Superior temporal gyrus (tissue), 1 donor: ENCODE measurements around the gene XAGE2.
"Not testable (repeated sequence)": the region's sequence is repeated elsewhere in the genome, so short reads cannot be mapped to it uniquely, and the experiment has no call there.

Experiments used
- DNase-seq: peaks from one replicate; pipeline ENCODE4 v3.0.0-alpha.2; 2016; ENCODE audit errors: extremely low spot score

The XAGE2 gene, protein sequence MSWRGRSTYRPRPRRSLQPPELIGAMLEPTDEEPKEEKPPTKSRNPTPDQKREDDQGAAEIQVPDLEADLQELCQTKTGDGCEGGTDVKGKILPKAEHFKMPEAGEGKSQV

DNA sequence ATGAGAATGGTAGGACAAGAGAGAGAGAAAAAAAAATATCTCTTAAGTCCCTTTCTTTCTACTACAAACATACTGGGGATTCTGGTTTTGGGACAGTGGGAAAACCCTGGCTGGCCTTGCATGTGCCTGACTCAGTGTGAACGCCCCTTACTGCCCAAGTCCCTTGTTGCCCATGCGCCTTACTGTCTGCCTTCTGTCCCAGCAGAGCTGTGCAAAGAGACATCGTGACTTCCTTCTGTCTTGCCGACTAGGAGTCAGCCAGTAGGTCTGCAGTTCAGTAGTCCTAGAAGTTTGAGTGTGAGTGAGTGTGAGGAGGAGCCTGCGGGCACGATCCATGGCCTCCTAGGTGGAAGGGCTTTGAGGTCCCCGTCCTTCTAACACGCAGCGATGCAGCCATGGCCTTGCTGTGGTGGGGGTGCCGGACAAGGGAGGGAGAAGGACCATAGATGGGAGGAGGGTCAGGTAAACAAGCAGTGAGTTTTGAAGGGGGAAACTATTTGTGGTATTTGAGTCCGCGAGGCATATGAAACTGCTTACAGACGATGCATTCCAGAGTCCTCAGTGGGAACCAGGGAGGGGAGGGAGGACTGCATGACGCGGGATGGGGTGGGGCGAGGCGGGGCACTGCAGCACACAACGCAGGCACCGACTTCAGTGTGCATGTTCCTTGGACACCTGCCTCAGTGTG lies at the start of gene XAGE2:
XAGE2 (plus strand) TSS at position 654 of the 688 bp plus-strand sequence. CDS start 994 bp downstream, outside the sequence.
- DNase-seq: no peak

DNA sequence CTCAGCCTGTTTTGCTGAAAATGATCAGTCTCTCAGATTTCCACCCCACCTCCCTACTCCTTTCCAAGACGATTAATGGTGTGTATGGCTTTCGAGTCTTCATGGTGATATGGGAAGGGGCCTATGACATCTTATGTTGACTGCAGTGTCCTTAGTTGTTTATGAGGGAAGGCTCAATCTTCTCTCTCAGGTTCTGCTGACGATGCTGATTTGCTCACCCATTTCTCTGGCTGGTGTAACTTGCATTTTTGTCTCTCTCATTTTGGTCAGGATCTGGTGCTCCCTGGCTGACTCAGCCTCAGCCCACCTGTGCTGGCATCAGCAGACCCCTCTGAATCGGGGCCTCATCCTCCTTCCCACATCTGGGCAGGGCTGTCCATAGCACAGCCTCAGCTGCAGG lies 31.4 kb upstream of the XAGE2 start:
- no peak for DNase-seq

DNA sequence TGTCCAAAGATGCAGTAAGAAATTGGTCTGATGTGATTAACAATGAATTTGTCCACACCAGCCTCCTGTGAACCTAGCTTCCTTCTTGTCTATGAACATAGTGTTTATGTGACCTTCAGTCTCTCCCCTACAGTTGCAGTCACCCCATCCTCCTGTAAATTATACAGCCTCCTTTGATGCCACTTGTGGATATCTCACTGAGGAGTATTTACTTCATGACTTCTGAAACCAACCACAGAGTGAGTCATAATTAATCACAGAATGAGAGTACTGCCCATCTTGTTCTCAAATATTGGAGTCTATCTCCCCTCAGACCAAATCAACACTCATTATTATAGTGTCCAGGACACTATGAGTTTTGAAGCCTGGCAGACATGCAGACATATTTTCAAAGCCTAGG lies 27.3 kb upstream of the XAGE2 start:
- DNase-seq: no peak

DNA sequence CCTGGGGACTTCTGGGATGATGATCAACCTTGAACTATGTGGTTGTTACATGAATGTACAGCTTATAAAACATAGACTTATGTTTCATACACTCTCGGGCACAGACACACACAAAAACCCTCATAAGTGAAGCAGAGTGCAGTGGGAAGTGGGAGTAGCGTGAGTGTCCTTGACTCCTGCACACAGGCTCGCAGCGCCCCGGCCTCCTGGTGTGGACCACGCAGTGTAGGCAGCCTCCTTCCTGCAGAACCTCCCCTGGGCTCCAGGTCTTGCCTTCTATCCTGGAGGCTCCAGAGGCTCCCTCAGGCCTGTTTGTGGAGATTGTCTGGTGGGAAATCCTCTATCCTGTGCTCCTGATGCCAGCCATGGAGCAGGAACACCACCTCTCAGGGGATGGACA lies 25.7 kb upstream of the XAGE2 start:
- not testable (repeated sequence) for DNase-seq

DNA sequence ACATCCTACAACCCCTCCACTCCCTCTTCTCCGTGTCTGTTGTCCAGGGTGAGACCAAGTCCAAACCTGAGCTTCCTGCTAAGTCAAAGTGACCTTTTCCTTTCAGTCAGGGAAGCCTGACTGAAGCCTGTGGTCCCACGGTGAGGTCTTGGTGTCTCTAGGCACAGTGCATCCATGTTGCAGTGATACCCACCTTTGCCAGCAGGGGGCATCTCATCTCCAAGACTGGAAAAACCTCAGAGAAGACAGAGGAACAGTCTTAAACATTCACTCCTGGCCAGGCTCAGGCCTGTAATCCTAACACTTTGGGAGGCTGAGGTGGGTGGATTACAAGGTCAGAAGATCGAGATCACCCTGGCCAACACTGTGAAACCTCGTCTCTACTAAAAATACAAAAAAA lies 23.4 kb upstream of the XAGE2 start:
- not testable (repeated sequence) for DNase-seq

DNA sequence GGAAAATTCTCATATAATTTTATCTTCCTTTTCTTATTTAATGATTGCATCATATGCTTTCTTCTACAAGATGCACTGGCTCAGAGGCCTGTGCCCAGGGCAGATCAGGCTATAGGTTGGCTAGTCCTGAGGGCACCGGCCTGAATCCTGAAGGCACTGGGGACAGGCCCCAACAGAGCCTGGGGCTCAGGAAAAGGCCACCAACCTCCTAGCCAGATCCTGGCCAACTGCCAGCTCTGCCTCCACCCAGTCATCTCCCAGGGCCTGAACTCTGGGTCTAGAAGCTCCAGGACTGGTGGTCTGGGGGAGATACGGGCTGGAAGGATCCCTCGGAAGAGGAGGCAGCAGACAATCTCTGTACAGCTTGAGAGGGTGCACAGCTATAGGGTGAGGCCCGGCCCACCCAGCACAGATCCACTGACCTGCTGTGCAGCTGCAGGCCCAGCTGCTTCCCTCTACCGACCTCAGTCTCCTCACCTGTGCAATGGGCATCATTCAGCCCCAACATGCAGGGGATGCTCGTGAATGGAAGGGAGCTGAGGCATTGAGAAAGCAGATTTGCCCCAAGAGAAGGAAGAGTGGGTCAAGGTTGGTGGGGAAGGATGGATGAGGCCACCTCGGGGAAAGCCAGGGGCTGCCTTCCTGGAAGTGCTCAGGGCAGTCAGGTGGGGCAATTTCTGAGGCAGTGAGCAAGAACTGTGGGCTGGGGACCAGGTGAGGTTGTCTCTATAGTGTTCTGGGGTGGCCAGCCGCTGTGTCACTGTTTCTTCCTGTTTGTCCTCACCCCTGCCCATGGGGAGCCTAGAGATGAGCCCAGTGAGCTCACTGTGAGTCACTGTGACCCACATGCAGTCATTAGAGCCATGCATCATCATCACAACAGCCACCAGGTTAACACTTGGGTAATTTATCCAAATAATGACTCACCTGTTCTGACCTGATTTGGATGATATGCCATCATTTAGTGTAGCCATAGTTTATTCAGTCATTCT lies 22.4 kb upstream of the XAGE2 start:
- DNase-seq: no peak

DNA sequence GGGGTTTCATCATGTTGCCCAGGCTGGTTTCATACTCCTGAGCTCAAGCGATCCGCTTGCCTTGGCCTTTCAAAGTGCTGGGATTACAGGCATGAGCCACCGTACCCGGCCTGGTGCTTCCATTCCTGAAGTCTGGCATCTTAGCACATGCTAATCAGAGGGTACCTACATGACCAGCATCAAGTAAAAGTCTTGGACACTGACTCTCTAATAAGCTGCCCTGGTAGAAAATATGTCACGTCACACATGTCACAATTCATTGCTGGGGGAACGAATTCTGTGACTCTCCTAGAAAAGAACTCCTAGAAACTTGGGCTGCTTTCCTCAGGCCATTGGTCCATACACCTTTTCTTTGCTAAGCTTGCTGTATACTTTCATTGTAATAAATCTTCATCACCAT lies 19.1 kb upstream of the XAGE2 start:
- no peak for DNase-seq

DNA sequence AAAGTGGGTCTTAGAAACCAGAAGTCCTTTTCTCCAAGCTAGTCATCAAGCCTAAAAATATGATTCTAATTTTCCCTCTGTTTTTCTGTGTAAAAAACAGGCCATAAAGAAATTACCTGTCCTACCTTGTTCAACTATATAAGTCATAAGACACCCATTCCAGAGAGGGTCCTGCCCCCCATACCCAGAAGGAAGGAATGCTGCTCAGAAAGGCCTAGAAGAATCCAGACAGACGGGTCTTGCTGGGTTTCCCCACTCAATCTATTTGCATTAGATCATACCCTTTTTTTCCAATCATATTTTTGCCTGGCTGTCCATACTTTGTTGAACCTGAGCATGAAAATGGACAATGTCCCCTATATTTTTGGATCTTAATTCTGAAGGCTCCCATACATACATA lies 16.3 kb upstream of the XAGE2 start:
- no peak for DNase-seq

DNA sequence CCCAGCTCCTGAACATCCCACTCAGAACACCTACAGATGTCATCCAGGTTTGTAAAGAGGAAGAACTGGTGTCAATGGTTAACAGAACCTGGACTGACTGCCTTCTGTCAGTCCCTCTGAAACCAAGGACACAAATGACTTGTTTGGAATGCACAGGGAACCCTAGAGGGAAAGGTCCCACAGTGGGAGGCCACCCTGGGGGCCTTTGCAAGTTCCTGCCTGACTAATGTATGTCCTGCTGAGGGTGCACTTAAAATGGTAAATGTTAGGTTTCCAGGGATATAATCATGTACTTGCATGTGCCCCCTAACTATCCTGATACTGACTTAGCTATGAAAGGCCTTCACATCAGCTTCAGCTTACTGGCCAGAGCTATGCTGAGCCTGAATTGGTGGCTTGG lies 15.0 kb upstream of the XAGE2 start:
- no peak for DNase-seq

DNA sequence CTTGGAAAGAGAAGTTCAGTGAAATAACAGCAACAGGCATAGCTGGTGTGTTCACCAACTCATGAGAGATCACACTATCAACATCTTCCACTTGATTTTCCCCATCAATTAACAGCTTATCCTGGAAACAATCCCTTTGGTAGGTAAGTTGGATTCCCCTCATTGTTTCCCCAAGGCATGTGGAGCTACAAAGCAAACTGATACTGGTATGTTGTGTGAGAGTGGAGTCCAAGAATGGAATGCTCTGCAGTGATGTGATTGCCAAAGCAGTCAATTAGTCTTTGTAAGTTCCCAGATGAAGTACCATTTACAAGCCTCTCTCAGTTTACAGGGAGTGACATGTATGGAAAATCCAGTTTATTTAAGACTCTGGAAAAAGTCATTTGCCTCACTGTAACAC lies 13.7 kb upstream of the XAGE2 start:
- no peak for DNase-seq

DNA sequence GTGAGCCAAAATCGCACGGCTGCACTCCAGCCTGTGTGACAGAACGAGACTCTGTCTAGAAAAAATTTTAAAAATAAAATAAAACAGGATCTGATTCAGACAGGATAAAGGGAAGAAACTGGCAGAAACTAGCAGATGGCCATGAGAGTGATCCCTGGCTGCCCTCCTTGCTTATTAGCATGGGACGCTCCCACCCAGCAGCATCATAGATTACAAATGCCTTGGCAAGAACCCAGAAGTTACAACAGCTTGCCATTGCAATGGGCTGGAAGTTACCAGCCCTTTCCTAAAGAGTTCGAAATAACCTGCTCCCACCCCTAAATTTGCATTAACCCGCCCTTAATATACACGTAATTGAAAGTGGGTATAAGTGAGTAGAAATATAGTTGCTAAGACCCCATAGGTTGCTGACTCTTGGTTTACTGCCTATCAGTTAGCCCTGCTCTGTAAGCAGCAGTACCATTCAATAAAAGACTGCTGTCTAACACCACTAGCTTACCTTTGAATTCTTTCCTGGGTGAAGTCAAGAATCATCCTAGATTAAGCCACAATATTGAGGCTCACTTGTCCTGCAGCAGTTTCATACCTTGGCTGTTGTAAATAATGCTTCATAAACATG lies 9.1 kb upstream of the XAGE2 start:
- no peak for DNase-seq

DNA sequence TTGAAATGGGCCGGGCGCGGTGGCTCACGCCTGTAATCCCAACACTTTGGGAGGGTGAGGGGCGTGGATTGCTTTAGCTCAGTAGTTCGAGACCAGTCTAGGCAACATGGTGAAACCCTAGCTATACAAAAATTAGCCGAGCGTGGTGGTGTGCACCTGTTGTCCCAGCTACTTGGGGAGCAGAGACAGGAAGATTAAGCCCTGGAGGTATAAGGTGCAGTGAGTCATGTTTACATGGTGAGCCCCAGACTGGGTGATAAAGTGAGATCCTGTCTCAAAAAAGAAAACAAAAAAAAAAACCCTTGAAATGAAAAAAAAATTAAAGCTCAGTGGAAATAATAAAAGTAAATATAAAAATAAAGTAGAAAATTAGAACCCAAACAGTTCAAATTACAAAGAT lies 6.9 kb upstream of the XAGE2 start:
- no peak for DNase-seq

DNA sequence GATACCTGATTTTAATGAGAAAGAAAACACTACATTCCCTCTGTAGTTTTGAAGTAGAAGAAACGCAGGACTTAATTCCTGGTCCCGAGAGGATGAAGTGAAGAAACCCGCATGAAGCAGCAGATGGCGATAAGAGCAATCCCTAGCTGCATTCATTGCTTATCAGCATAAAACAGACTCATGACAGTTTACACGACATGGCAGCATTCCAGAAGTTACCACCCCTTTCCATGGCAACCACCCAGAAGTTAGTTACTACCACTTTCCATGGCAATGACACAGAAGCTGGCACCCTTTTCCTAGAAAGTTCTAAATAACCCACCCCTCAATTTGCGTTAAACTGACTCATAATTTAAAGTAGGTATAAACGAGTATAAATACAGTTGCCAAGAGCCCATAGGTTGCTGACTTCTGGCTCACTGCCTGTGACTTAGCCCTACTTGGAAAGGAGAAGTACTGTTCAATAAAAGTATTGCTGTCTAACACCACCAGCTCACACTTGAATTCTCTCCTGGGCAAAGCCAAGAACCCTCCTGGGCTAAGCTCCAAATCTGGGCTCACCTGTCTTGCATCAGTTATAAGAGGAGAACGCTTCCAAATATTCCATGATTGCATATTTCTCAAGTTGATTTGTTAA lies 5.5 kb upstream of the XAGE2 start:
- no peak for DNase-seq

DNA sequence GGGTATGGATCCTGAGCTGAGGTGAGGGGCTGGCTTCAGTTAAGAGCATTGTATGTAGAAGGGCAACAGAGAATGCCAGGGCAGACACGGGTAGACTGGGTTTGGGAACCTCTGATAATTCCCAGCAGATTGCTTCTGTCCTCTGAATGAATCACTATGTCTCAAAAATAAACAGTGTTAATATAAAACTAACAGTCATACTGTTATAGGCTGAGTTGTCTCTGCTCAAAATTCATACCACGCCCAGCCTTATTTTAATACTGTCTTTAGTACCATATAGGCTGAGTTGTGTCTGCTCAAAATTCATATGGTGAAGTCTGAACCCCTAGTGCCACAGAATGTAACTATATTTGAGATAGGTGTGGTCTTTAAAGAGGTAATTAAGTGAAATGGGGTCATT lies 10.0 kb downstream of the XAGE2 start:
- no peak for DNase-seq

DNA sequence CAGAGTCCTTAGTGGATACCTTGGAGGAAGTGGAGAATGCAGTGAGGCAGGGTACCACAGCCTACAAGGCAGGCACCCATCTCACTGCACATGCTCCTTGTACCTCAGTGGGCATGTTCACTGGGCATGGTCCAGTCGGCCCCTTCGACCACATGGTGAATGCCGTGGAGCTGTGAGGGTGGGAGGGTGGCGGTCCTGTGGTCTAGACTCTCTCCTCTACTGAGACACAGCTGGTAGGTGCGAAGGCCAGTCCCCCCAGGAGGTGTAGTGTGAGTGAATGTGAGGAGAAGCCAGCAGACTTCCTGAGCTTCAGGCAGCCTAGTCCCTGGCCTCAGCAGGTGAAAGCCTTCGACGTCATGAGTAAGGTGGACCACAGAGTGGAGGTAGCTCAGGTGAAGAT lies 12.2 kb downstream of the XAGE2 start:
- DNase-seq: no peak

DNA sequence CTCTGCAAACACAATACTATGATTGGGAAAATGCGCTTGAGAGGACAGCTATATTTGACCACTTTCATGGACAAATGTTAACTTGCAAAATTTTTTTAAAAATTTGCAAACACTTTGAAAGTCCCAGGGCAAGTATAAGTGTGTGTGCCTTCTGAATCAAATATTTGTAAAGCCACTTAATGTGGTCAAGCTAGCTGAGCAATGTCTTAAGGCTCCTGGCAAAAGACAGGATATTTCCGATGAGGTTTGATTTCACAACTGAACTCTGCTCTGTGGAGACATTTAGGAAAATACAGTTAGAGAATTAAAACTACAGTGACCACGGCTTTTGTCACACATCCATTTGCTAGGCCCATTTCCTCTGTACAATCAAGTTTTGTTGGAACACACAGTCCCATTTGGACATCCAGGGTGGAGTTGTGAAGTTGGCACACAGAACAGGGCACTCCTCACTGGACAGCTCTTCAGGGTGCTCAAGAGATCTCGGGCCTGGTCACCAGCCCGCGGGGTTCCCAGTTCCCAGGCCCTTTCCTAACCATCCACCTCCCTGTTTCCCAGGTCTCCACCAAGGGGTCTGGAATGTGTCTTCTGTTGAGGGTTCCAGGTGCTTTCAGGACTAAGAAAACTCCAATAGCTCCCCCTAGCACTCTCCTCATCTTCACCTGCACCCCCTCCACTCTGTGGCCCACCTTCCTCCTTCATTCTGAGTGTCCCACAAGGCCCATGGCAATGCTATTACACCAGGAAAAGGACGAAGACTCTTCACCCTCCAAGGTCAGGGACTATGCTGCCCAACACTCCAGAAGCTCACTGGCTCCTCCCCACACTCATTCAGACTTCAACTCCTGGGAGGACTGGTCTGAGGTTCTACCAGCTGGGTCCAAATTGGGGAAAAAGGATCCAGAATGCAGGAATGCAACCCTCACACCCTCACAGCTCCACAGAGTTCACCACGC lies 41.9 kb downstream of the XAGE2 start:
- DNase-seq: no peak

DNA sequence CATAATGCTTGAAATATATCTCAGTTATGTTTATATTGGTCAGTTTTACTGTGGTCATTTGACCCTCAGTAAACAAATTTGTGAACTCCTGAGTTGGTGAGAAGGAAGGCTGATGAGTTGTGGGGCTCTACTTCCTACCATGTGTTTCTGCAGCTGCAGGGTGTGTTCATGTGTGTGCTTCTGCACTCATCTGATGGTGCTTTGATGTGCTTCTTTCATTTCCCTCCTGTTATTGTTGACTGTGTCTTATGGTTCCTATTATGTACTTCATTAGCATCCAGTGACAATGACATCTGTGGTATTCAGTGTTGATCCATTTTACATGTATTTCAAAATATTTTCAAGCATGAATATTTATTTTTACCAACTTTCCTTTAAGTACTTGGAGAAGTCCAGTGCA lies 46.5 kb downstream of the XAGE2 start:
- DNase-seq: no peak

DNA sequence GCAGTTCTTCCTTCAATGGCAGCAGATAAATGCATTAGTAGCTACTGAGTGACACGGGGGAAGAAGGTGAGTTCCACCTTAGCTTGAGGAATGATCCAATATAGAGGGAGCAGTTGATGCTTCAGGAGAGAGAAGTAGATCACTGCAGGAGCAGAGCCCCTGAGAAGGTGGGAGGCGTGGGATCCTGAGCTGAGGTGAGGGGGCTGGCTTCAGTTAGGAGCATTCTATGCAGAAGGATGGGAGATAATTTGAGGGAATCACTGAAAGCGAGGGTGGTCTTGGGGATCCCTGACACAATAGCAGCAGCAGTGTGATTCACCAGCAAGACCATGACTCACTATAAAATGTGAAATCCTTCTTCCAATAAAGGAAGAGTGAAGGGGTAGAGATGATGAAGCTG lies 48.0 kb downstream of the XAGE2 start:
- DNase-seq: no peak

DNA sequence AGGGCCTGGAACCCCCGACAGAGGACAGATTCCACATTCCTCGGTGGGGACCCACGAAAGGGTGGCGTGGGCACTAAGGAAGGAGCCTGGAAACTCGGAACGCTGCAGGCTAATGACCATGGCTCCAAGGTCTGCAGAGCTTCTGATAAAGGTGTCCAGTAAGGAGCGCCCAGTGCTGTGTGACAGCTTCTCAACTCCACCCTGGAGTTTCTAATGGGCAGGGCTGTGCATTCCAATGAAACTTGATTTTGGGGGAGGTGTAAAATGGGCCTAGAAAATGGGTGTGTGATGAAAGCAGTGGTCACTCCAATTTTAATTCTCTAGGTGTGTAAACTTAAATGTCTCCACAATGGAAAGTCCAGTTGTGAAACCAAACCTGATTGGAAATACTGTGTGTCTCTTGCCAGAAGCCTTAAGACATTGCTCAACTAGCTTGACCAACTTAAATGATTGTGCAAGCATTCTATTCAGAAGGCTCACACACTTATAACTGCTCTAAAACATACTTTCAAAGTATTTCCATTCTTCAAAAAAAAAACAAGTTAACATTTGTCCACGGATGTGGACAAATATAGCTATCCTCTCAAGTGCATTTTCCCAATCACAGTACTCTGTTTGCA lies 52.1 kb downstream of the XAGE2 start:
- DNase-seq: no peak

DNA sequence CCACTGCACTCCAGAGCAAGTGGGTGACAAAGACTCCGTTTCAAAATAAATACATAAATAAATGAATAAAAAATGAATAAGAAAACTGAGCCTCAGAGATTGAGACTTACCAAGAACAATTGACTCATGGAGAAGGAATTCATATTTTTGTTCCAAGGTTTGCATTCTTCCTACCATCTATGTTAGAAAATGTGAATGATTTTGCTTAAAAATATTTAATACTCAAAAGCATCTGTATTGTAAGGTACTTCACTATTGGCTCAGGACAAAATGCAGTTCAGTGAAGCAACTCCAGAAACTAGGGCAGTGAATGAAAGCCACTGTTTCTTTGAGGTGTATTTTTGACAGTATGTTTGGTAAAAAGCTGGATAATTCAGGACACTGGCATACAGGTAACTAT lies 54.1 kb downstream of the XAGE2 start:
- DNase-seq: no peak
